Mucosa of descending colon (tissue), 3 donors: ENCODE measurements around the gene SND1. TPM values are rescaled to one million over a fixed set of nuclear protein-coding genes. Genes with fewer than 3 reads are reported as not detected.

Experiments used
- ATAC-seq: fragments of 200-7000 bp; cut with Tn5 transposase; one replicate; pipeline ENCODE4 v1.9.1; 2020; ENCODE audit warnings: mild to moderate bottlenecking, moderate library complexity
- DNase-seq, 3 donors: peaks; one replicate each; pipeline ENCODE4 v3.0.0-alpha.2; 2020
- H3K36me3 ChIP-seq: fragments of 200-600 bp; one replicate; pipeline ENCODE4 v1.8.0; 2021; ENCODE audit warnings: low read depth, mild to moderate bottlenecking
- H3K4me1 ChIP-seq: fragments of 200-600 bp; one replicate; pipeline ENCODE4 v1.8.0; 2021; ENCODE audit warnings: low read depth, mild to moderate bottlenecking
- H3K4me3 ChIP-seq: fragments of 200-600 bp; one replicate; pipeline ENCODE4 v1.8.0; 2021; ENCODE audit warnings: mild to moderate bottlenecking
- H3K9me3 ChIP-seq: fragments of 200-600 bp; one replicate; pipeline ENCODE4 v1.8.0; 2021; ENCODE audit warnings: mild to moderate bottlenecking
- CTCF ChIP-seq: fragments of 200-600 bp; IDR thresholded peaks from one replicate; pipeline ENCODE4 v1.8.0; 2022; ENCODE audit warnings: antibody characterized with exemption, mild to moderate bottlenecking
- intact Hi-C, 2 donors: fragments of 100-400 bp; cut with DNase I in 1 of 2; cut with micrococcal nuclease in 1 of 2; formaldehyde crosslinking; loops; one replicate each; pipeline versions ENCODE4 v1.11.0 to v1.11.1; 2022; cut with DNase I, micrococcal nuclease
- total RNA-seq, 3 donors: library from RNA; stranded (reverse); fragmentation: NEBNext Ultra II Directional in 2 of 3; extraction: Animal tissue kit (Norgen Biotek cat#: 25700) in 2 of 3; gene quantifications; one replicate each; pipeline versions ENCODE4 v1.2.1 to v1.2.4, GENCODE V29; 2021 to 2023
- donor health status: DM: no; HTN: no; CAD: no; lungs with moderate emphysema.
- donor health status: DM: no; HTN: no; CAD: no.
- donor health status: DM: no; HTN: yes; CAD: no.

SND1 gene
- total RNA-seq, 3 donors from 2014 or later, result 99.0 to 131 (median 106) TPM

GRCh38 chr7:127888411-127888810, 236.4 kb downstream of the SND1 start:
- ATAC-seq (no peak), DNase-seq (no peak)
- peaks cover 8% of the 10 kb centered on the region for H3K4me1 ChIP-seq
- intact Hi-C loops, result no loop called here
- H3K9me3 ChIP-seq, result no peaks in the 10 kb centered on the region
- no peaks in the 10 kb centered on the region for H3K36me3 ChIP-seq
- H3K4me3 ChIP-seq, result no peak overlapping the region
- TF ChIP-seq CTCF, result no peak

GRCh38 chr7:127888825-127889224, 236.8 kb downstream of the SND1 start:
- ATAC-seq (no peak), DNase-seq (no peak)
- TF ChIP-seq CTCF, result no peak
- Histone ChIP-seq H3K4me3 (no peak overlapping the region), H3K4me1 (peaks cover 6% of the 10 kb centered on the region), H3K9me3 (no peaks in the 10 kb centered on the region), H3K36me3 (no peaks in the 10 kb centered on the region)
- intact Hi-C loops, result no loop called here

GRCh38 chr7:127889677-127890076, 237.7 kb downstream of the SND1 start:
- intact Hi-C loops, result no loop called here
- H3K36me3 ChIP-seq, result no peaks in the 10 kb centered on the region
- peaks cover 4% of the 10 kb centered on the region for H3K4me1 ChIP-seq
- no peak for TF ChIP-seq CTCF
- DNase-seq (no peak), ATAC-seq (no peak)
- H3K4me3 ChIP-seq, result no peak overlapping the region
- no peaks in the 10 kb centered on the region for H3K9me3 ChIP-seq

- Histone ChIP-seq H3K4me3 (no peak overlapping the region), H3K4me1 (peaks cover 4% of the 10 kb centered on the region), H3K9me3 (no peaks in the 10 kb centered on the region), H3K36me3 (no peaks in the 10 kb centered on the region)
- ATAC-seq (peak; percentile 66), DNase-seq (no peak)
- intact Hi-C loops, result no loop called here
- no peak for TF ChIP-seq CTCF
Observed at GRCh38 chr7:127890726-127891125, 238.7 kb downstream of the SND1 start.

- no peak for DNase-seq
- ATAC-seq, result no peak
- intact Hi-C loops, result no loop called here
- no peak overlapping the region for H3K4me3 ChIP-seq
- TF ChIP-seq CTCF, result no peak
- no peaks in the 10 kb centered on the region for H3K9me3 ChIP-seq
- H3K36me3 ChIP-seq, result no peaks in the 10 kb centered on the region
- H3K4me1 ChIP-seq, result peaks cover 4% of the 10 kb centered on the region
Observed at GRCh38 chr7:127891144-127891543, 239.2 kb downstream of the SND1 start.

- intact Hi-C loops, result no loop called here
- no peak for TF ChIP-seq CTCF
- Histone ChIP-seq H3K4me1 (peaks cover 4% of the 10 kb centered on the region), H3K9me3 (no peaks in the 10 kb centered on the region), H3K36me3 (no peaks in the 10 kb centered on the region), H3K4me3 (no peak overlapping the region)
- DNase-seq (no peak), ATAC-seq (peak; percentile 47)
Observed at GRCh38 chr7:127891854-127892438, 240.0 kb downstream of the SND1 start.
